Measurements from ENCODE around the gene COA4.

Gene COA4

GRCh38 chr11:73854680-73855079 lies 22.0 kb downstream of the COA4 start:
- in situ Hi-C loops (cut with HindIII; ENCODE audit: low pct_ligation_motif_present, low sequenced_read_pairs): no loop called here
- TF ChIP-seq CTCF (IDR thresholded peaks at IDR 0.05; ENCODE audit: low read depth, low read length, missing control alignments): no peak
- Histone ChIP-seq H3K27me3 (replicated peaks) (no peaks in the 10 kb centered on the region), H3K4me3 (ENCODE audit: low read depth, low read length) (no peak overlapping the region), H3K36me3 (replicated peaks) (no peaks in the 10 kb centered on the region), H3K27ac (no peak overlapping the region)
- DNase-seq: no peak

- DNase-seq: no peak
- Histone ChIP-seq H3K27me3 (replicated peaks) (no peaks in the 10 kb centered on the region), H3K27ac (no peak overlapping the region), H3K4me3 (ENCODE audit: low read depth, low read length) (no peak overlapping the region), H3K36me3 (replicated peaks) (no peaks in the 10 kb centered on the region)
- in situ Hi-C loops (cut with HindIII; ENCODE audit: low pct_ligation_motif_present, low sequenced_read_pairs): no loop called here
- no peak for TF ChIP-seq CTCF (IDR thresholded peaks at IDR 0.05; ENCODE audit: low read depth, low read length, missing control alignments)
Measured at GRCh38 chr11:73852049-73852448, 24.6 kb downstream of the COA4 start.

- Histone ChIP-seq H3K36me3 (replicated peaks) (no peaks in the 10 kb centered on the region), H3K4me3 (ENCODE audit: low read depth, low read length) (no peak overlapping the region), H3K27me3 (replicated peaks) (no peaks in the 10 kb centered on the region), H3K27ac (no peak overlapping the region)
- TF ChIP-seq CTCF (IDR thresholded peaks at IDR 0.05; ENCODE audit: low read depth, low read length, missing control alignments): no peak
- in situ Hi-C loops (cut with HindIII; ENCODE audit: low pct_ligation_motif_present, low sequenced_read_pairs): no loop called here
- DNase-seq: no peak
Measured at GRCh38 chr11:73851046-73851764, 25.4 kb downstream of the COA4 start.

- H3K27ac ChIP-seq: no peak overlapping the region
- TF ChIP-seq CTCF (IDR thresholded peaks at IDR 0.05; ENCODE audit: low read depth, low read length, missing control alignments): no peak
- in situ Hi-C loops (cut with HindIII; ENCODE audit: low pct_ligation_motif_present, low sequenced_read_pairs): no loop called here
Measured at GRCh38 chr11:73839123-73839457, 37.6 kb downstream of the COA4 start.

GRCh38 chr11:73838443-73839122 lies 38.1 kb downstream of the COA4 start:
- in situ Hi-C loops (cut with HindIII; ENCODE audit: low pct_ligation_motif_present, low sequenced_read_pairs): no loop called here
- Histone ChIP-seq H3K4me3 (ENCODE audit: low read depth, low read length) (no peak overlapping the region), H3K36me3 (replicated peaks) (peaks cover 2% of the 10 kb centered on the region), H3K27ac (no peak overlapping the region), H3K27me3 (replicated peaks) (no peaks in the 10 kb centered on the region)
- TF ChIP-seq CTCF (IDR thresholded peaks at IDR 0.05; ENCODE audit: low read depth, low read length, missing control alignments): no peak
- peak; percentile 36 for DNase-seq

More at GRCh38 chr11:73839123-73839457, 37.6 kb downstream of the COA4 start:
- Histone ChIP-seq H3K4me3 (ENCODE audit: low read depth, low read length) (no peak overlapping the region), H3K36me3 (replicated peaks) (peaks cover 2% of the 10 kb centered on the region), H3K27me3 (replicated peaks) (no peaks in the 10 kb centered on the region)
- no peak for DNase-seq
